Measurements from ENCODE around the gene MYO10. TPM values are rescaled to one million over a fixed set of nuclear protein-coding genes. Genes with fewer than 3 reads are reported as not detected.

Gene MYO10
- total RNA-seq, 2 experiments from 2014 or later: not detected

DNA sequence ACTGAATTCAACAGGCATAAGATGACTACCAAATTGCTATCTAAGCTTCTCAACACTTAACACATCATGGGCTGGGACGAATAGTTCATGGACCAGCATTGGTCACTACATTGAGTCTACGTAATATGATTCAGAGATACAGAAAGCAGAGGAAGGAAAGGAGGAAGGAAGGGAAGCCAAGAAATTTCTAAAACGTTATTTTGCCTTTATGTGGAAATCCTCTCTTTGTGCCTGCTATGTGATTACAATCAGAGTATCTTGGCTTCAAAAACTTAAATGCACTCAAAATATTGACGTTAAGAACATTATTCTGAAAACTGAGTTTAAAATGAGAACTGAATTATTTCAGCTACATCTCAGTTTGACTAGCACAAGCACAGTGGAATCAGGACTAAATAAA is 231.1 kb downstream of the MYO10 start:
- H3K4me1 Mint-ChIP-seq (ENCODE audit: low read depth): no peaks in the 10 kb centered on the region
- H3K36me3 Mint-ChIP-seq (ENCODE audit: low read depth): no peaks in the 10 kb centered on the region
- no peaks in the 10 kb centered on the region for H3K9me3 Mint-ChIP-seq
- ChIA-PET POLR2A (no interaction called here), CTCF (no interaction called here)
- ATAC-seq (ENCODE audit: poor library complexity) (no peak), DNase-seq (no peak)
- Histone ChIP-seq H3K4me3 (ENCODE audit: low read length) (no peak overlapping the region), H3K27me3 (ENCODE audit: control insufficient read depth in 1 of 2, insufficient read depth in 2 of 2, low read length in 2 of 2) (no peaks in the 10 kb centered on the region), H3K9me3 (ENCODE audit: control insufficient read depth in 1 of 2, insufficient read depth in 1 of 2, low read length in 2 of 2) (peaks cover 0 to 8% of the 10 kb centered on the region in 2 experiments), H3K36me3 (ENCODE audit: insufficient read depth, low read length) (no peaks in the 10 kb centered on the region), H3K4me1 (ENCODE audit: insufficient read depth, low read length) (no peaks in the 10 kb centered on the region), H3K27ac (ENCODE audit: low read depth in 1 of 2, low read length in 2 of 2) (no peak overlapping the region)
- TF ChIP-seq, protein P1, sequence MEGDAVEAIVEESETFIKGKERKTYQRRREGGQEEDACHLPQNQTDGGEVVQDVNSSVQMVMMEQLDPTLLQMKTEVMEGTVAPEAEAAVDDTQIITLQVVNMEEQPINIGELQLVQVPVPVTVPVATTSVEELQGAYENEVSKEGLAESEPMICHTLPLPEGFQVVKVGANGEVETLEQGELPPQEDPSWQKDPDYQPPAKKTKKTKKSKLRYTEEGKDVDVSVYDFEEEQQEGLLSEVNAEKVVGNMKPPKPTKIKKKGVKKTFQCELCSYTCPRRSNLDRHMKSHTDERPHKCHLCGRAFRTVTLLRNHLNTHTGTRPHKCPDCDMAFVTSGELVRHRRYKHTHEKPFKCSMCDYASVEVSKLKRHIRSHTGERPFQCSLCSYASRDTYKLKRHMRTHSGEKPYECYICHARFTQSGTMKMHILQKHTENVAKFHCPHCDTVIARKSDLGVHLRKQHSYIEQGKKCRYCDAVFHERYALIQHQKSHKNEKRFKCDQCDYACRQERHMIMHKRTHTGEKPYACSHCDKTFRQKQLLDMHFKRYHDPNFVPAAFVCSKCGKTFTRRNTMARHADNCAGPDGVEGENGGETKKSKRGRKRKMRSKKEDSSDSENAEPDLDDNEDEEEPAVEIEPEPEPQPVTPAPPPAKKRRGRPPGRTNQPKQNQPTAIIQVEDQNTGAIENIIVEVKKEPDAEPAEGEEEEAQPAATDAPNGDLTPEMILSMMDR (IDR thresholded peaks at IDR 0.05): no peak
- no peak overlapping the region for H3K4me3 Mint-ChIP-seq
- peaks cover 5% of the 10 kb centered on the region for H3K27me3 Mint-ChIP-seq
- intact Hi-C loops (cut with DNase I, micrococcal nuclease): no loop called here
- H3K27ac Mint-ChIP-seq: no peak overlapping the region

DNA sequence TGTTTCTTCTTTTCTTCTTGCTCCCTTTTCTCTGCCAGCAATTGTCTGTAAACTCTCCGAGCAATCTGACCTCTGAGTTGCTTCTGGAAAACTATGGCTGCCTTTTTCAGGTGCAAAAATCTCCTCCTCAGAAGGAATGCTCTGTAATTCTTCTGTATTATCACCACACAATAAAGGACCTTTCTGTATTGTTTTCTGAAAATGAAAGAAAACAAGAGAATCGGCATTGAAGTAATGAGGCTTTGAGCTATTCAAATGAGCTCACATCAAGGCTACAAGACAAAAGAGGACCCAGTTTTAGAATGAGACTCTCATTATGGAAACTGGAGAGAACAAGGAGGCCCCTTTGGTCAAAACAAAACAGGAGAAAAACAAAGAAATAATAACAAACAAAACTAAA is 233.1 kb downstream of the MYO10 start:
- ATAC-seq (ENCODE audit: poor library complexity): no peak
- H3K27ac Mint-ChIP-seq: no peak overlapping the region

DNA sequence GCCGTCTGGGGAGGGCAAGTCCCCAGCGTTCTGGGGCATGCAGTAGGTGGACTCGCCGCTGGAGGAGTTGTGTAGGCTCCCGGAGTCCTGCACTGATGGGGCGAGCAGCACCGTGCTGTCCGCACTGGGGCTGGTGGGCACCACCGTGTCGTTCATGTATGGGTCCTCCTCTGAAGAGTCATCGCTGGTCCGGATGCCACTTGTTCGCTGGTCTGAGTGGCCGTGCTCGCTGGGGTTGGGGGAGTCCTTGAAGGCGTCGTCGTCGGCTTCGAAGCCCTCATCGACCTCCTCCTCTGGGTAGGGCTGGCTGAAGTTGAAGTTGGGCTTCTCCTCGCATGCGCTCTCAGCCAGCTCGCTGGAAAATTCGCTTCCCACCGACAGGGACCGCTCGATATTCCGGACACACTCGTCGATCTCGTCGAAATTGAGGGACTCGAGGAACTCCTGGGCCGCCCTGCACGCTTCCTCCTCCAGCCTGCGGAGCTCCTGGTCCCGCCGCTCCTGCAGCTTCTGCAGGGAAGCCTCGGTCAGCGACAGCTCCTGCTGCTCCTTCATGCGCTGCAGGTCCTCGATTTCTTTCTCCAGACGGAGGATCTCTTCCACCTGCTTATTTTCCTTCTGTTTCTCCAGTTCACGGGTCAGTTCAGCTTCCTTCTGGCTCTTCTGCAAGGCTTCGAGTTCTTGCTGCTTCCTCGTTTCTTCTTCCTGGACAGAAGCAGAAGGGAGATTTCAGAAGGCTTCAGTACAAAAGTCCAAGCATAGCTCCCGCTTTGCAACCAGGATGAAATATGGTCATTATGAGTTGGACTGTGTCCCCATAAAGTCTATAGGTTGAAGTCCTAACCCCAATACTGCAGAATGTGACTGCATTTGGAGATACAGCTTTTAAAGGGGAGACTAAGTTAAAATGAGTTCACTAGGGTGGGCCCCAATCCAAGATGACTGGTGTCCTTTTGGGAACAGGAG is 234.7 kb downstream of the MYO10 start:
- Histone ChIP-seq H3K4me1 (ENCODE audit: insufficient read depth, low read length) (no peaks in the 10 kb centered on the region), H3K4me3 (ENCODE audit: low read length) (no peak overlapping the region), H3K27me3 (ENCODE audit: control insufficient read depth in 1 of 2, insufficient read depth in 2 of 2, low read length in 2 of 2) (no peaks in the 10 kb centered on the region), H3K36me3 (ENCODE audit: insufficient read depth, low read length) (no peaks in the 10 kb centered on the region), H3K27ac (ENCODE audit: low read depth in 1 of 2, low read length in 2 of 2) (no peak overlapping the region), H3K9me3 (ENCODE audit: control insufficient read depth in 1 of 2, insufficient read depth in 1 of 2, low read length in 2 of 2) (peaks cover 0 to 8% of the 10 kb centered on the region in 2 experiments)
- ATAC-seq (ENCODE audit: poor library complexity) (no peak), DNase-seq (no peak)
- H3K36me3 Mint-ChIP-seq (ENCODE audit: low read depth): no peaks in the 10 kb centered on the region
- TF ChIP-seq, protein P1 (IDR thresholded peaks at IDR 0.05): no peak
- no peak overlapping the region for H3K27ac Mint-ChIP-seq
- no peaks in the 10 kb centered on the region for H3K27me3 Mint-ChIP-seq
- intact Hi-C loops (cut with DNase I, micrococcal nuclease): no loop called here
- CTCF ChIA-PET: interaction anchor here (0.5 kb wide), 1 partner anchor 301 kb away, joined by 4 read pairs; no protein-coding TSS in a partner anchor
- POLR2A ChIA-PET: no interaction called here
- H3K4me1 Mint-ChIP-seq (ENCODE audit: low read depth): no peaks in the 10 kb centered on the region
- no peak overlapping the region for H3K4me3 Mint-ChIP-seq
- H3K9me3 Mint-ChIP-seq: no peaks in the 10 kb centered on the region

More for the DNA sequence above, 233.1 kb downstream of the MYO10 start:
- no peaks in the 10 kb centered on the region for H3K9me3 Mint-ChIP-seq
- no peaks in the 10 kb centered on the region for H3K27me3 ChIP-seq (ENCODE audit: control insufficient read depth in 1 of 2, insufficient read depth in 2 of 2, low read length in 2 of 2)
- H3K27ac ChIP-seq (ENCODE audit: low read depth in 1 of 2, low read length in 2 of 2): no peak overlapping the region
- no peak overlapping the region for H3K4me3 Mint-ChIP-seq
- H3K27me3 Mint-ChIP-seq: no peaks in the 10 kb centered on the region
- no peak for DNase-seq
- POLR2A ChIA-PET: no interaction called here
- intact Hi-C loops (cut with DNase I, micrococcal nuclease): no loop called here
- no peaks in the 10 kb centered on the region for H3K4me1 ChIP-seq (ENCODE audit: insufficient read depth, low read length)
- no peaks in the 10 kb centered on the region for H3K4me1 Mint-ChIP-seq (ENCODE audit: low read depth)
- peaks cover 0 to 8% of the 10 kb centered on the region in 2 experiments for H3K9me3 ChIP-seq (ENCODE audit: control insufficient read depth in 1 of 2, insufficient read depth in 1 of 2, low read length in 2 of 2)
- no peaks in the 10 kb centered on the region for H3K36me3 ChIP-seq (ENCODE audit: insufficient read depth, low read length)
- no peak overlapping the region for H3K4me3 ChIP-seq (ENCODE audit: low read length)
- no peaks in the 10 kb centered on the region for H3K36me3 Mint-ChIP-seq (ENCODE audit: low read depth)
- TF ChIP-seq, protein P1 (IDR thresholded peaks at IDR 0.05): no peak
- CTCF ChIA-PET: no interaction called here

Measured in CD4-positive, alpha-beta T cell (primary cell).